Transverse colon (tissue), 4 donors: ENCODE results near the gene WNT6. TPM values are rescaled to one million over a fixed set of nuclear protein-coding genes. Genes with fewer than 3 reads are reported as not detected.

ENCODE experiments used
- DNase-seq: peaks from one replicate; pipeline ENCODE4 v3.0.0-alpha.2; 2019
- H3K27ac ChIP-seq, 4 donors: fragments of 200-600 bp; sonication (generic); 2 replicates each; pipeline ENCODE4 v1.5.1; 2016 to 2018; ENCODE audit warnings: inconsistent platforms in 4 of 4
- H3K27me3 ChIP-seq: fragments of 200-600 bp; sonication (generic); 2 replicates; pipeline ENCODE4 v1.5.1; 2017; ENCODE audit warnings: inconsistent platforms
- H3K36me3 ChIP-seq, 4 donors: fragments of 200-600 bp; sonication (generic); 2 replicates each; pipeline ENCODE4 v1.5.1; 2017 to 2019; ENCODE audit warnings: inconsistent platforms in 4 of 4
- H3K4me1 ChIP-seq, 4 donors: fragments of 200-600 bp; sonication (generic); 2 replicates each; pipeline ENCODE4 v1.5.1; 2017 to 2020; ENCODE audit warnings: inconsistent platforms in 4 of 4
- H3K4me3 ChIP-seq, 4 donors: fragments of 200-600 bp; sonication (generic); 1 replicate in 1 of 4; 2 replicates in 3 of 4; pipeline versions ENCODE4 v1.5.1 to v1.6.1; 2017 to 2019; ENCODE audit warnings: inconsistent platforms in 4 of 4
- H3K9me3 ChIP-seq, 2 donors: fragments of 200-600 bp; sonication (generic); 2 replicates each; pipeline ENCODE4 v1.5.1; 2017 to 2019; ENCODE audit warnings: inconsistent platforms in 2 of 2
- EP300 ChIP-seq: sonication (generic); formaldehyde crosslinking; IDR thresholded peaks from one replicate; pipeline ENCODE4 v1.6.1; 2017; ENCODE audit warnings: antibody characterized with exemption, low read depth
- POLR2A ChIP-seq: fragments of 450-650 bp; IDR thresholded peaks from one replicate; pipeline ENCODE4 v1.6.1; 2016; ENCODE audit warnings: antibody characterized with exemption, mild to moderate bottlenecking, moderate library complexity
- POLR2AphosphoS5 ChIP-seq, 3 donors: sonication (generic); formaldehyde crosslinking; IDR thresholded peaks; one replicate each; pipeline ENCODE4 v1.6.1; 2016; ENCODE audit warnings: antibody characterized with exemption in 3 of 3
- WGBS, 2 donors: methylation state at CpG; one replicate each; pipeline ENCODE4 v1.1.5; 2018; ENCODE audit warnings: low coverage in 1 of 2; 5-methylcytosine and 5-hydroxymethylcytosine counted together
- in situ Hi-C, 4 donors: fragments of 200-750 bp; cut with MboI; loops; one replicate each; pipeline versions ENCODE4 v1.15.0 to v1.15.1; 2017; ENCODE audit warnings: low sequenced_read_pairs in 3 of 4, low pct_ligation_motif_present in 1 of 4, low pct_unique_long_range_greater_than_20kb in 1 of 4
- intact Hi-C: fragments of 100-400 bp; cut with DNase I; formaldehyde crosslinking; loops from one replicate; pipeline ENCODE4 v1.15.1; 2023; ENCODE audit warnings: low total_unique reads
- total RNA-seq, 4 donors: library from RNA; depleted of rRNA; stranded (reverse); fragments of >200 nt; gene quantifications; one replicate each; pipeline ENCODE4 v1.1.0, GENCODE V29; 2016
- TF ChIP-seq, protein P1 (sequence below), 5 experiments: fragments of 200-600 bp in 3 of 5; fragments of 450-650 bp in 2 of 5; sonication (generic) in 3 of 5; IDR thresholded peaks; 1 replicate in 2 of 5; 2 replicates in 3 of 5; pipeline ENCODE4 v1.5.1; 2016 to 2017; ENCODE audit warnings: antibody characterized with exemption in 5 of 5, inconsistent platforms in 3 of 5, mild to moderate bottlenecking in 2 of 5, moderate library complexity in 1 of 5

The WNT6 gene
- total RNA-seq, 4 donors from 2014 or later = 0.82 to 164 (median 1.7) TPM; not detected in 1

- WGBS, 2 donors = 81% methylated on average over 7 of the region's 7 CpGs; no CpG with 5 or more reads in 1 of the 2 donors
- Histone ChIP-seq H3K9me3 (no peaks in the 10 kb centered on the region), H3K4me3 (no peak overlapping the region), H3K27me3 (no peaks in the 10 kb centered on the region), H3K4me1 (no peaks in the 10 kb centered on the region), H3K36me3 (peaks cover 0 to 3% (median 0%) of the 10 kb centered on the region in 4 donors), H3K27ac (no peak overlapping the region)
- TF ChIP-seq POLR2AphosphoS5 (IDR thresholded peaks at IDR 0.05) = no peak
- no peak for TF ChIP-seq EP300
- DNase-seq = no peak
- in situ Hi-C loops (no loop called here), intact Hi-C loops (loop anchor here (10.0 kb wide), 1 partner anchor 98 kb away; no protein-coding TSS in a partner anchor)
Observed at GRCh38 chr2:218822622-218823021, 37.0 kb upstream of the WNT6 start.

DNA sequence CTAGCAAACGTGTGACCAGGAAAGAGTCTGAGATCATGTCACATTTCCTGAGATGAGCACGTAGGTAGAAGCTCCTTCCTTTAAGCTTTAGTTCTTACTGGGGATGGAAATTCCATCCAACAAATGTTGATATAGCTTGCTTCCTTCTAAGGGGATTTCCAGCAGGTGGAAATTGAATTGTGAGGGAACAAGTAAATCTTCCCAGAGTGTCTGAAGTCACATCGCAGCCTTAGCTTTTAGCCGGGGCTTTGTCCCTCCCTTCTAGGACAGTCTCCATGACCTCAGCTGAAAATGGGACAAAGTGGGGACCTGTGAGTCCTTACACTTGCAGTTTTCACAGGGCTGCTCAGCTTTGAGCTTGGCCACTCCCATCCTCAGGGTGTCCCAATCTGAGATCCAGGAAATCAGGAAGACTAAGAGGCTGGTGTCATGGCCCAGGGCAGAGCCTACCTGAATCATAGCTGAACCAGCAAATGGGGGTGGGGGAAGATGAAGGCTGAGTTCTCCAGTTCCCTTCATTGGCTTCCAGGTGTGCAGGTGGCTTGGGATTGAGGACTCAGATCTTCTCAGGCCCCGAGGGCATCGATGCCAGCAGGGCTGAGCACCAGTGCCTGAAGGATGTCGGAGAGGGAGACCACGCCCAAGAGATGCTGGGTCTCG is 36.3 kb upstream of the WNT6 start:
- intact Hi-C loops = loop anchor here (10.0 kb wide), 1 partner anchor 99 kb away; no protein-coding TSS in a partner anchor
- Histone ChIP-seq H3K27ac (no peak overlapping the region), H3K4me3 (no peak overlapping the region), H3K9me3 (no peaks in the 10 kb centered on the region), H3K4me1 (no peaks in the 10 kb centered on the region), H3K36me3 (peaks cover 0 to 3% (median 0%) of the 10 kb centered on the region in 4 donors), H3K27me3 (peaks cover 6% of the 10 kb centered on the region)
- DNase-seq = no peak
- in situ Hi-C loops = no loop called here
- WGBS, 2 donors = 60 to 75% methylated on average over 1 to 9 of the region's 9 CpGs
- TF ChIP-seq POLR2AphosphoS5 (IDR thresholded peaks at IDR 0.05) (no peak), EP300 (no peak), POLR2A (no peak)
- TF ChIP-seq, protein P1, sequence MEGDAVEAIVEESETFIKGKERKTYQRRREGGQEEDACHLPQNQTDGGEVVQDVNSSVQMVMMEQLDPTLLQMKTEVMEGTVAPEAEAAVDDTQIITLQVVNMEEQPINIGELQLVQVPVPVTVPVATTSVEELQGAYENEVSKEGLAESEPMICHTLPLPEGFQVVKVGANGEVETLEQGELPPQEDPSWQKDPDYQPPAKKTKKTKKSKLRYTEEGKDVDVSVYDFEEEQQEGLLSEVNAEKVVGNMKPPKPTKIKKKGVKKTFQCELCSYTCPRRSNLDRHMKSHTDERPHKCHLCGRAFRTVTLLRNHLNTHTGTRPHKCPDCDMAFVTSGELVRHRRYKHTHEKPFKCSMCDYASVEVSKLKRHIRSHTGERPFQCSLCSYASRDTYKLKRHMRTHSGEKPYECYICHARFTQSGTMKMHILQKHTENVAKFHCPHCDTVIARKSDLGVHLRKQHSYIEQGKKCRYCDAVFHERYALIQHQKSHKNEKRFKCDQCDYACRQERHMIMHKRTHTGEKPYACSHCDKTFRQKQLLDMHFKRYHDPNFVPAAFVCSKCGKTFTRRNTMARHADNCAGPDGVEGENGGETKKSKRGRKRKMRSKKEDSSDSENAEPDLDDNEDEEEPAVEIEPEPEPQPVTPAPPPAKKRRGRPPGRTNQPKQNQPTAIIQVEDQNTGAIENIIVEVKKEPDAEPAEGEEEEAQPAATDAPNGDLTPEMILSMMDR (IDR thresholded peaks at IDR 0.05) = no peak

DNA sequence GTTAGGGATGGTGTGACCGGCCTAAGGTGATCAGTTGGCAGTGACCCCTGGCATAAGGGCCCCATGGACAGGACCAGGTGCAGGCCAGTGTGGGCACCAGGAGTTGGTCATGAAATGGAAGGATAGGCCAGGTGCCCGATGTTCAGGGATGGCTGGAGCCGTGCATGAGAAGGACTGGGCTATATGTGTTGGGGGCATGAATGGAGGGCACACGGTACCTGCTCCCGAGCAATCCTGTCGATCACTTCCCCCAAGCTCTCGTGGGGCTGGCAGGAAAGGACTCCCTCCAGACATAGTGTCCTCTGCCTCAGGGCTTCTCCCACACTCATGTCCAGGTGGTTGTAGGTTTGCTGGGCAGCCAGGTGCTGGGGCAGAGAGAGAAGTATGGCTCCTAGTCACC is 35.6 kb upstream of the WNT6 start:
- H3K36me3 ChIP-seq = no peaks in the 10 kb centered on the region
- in situ Hi-C loops = no loop called here
- H3K27me3 ChIP-seq = peaks cover 7% of the 10 kb centered on the region
- WGBS, 2 donors = 93% methylated on average over 7 of the region's 7 CpGs; no CpG with 5 or more reads in 1 of the 2 donors
- H3K27ac ChIP-seq = no peak overlapping the region
- no peaks in the 10 kb centered on the region for H3K4me1 ChIP-seq
- no peak overlapping the region for H3K4me3 ChIP-seq
- H3K9me3 ChIP-seq = no peaks in the 10 kb centered on the region
- DNase-seq = no peak
- TF ChIP-seq EP300 (no peak), POLR2AphosphoS5 (IDR thresholded peaks at IDR 0.05) (no peak), POLR2A (no peak)
- TF ChIP-seq, protein P1 (IDR thresholded peaks at IDR 0.05) = no peak
- intact Hi-C loops = loop anchor here (10.0 kb wide), 1 partner anchor 99 kb away; no protein-coding TSS in a partner anchor

DNA sequence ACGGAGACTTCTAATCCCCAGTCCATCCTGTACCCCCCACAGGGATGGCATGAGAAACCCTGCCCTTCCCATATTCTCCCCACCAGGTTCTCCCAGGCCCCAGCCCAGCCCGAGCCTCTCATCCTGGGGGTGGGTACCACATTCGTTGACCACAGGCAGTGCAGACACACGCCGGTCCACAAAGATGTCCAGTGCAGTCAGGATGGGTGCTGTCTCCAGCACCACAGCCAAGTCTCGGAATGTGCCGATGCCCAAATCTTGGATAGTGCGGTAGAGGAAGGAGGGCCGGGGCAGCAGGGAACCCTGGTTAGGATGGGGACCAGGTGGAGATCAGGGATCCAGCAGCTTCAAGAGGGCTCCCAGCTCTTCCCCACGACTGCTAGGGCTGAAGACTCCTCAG is 32.8 kb upstream of the WNT6 start:
- H3K9me3 ChIP-seq = no peaks in the 10 kb centered on the region
- no peak for DNase-seq
- H3K27me3 ChIP-seq = peaks cover 7% of the 10 kb centered on the region
- H3K4me1 ChIP-seq = no peaks in the 10 kb centered on the region
- intact Hi-C loops (loop anchor here (10.0 kb wide), 1 partner anchor 102 kb away; no protein-coding TSS in a partner anchor), in situ Hi-C loops (loop anchor here in 2 of 4 donors (25.0 kb wide), 2 partner anchors 89 to 114 kb away; partner anchors contain the start of gene TTLL4 (in 1 of the 2))
- no peak overlapping the region for H3K4me3 ChIP-seq
- TF ChIP-seq EP300 = no peak
- no peak for TF ChIP-seq POLR2AphosphoS5 (IDR thresholded peaks at IDR 0.05)
- TF ChIP-seq, protein P1 (IDR thresholded peaks at IDR 0.05) = no peak
- WGBS, 2 donors = 78 to 83% methylated on average over 1 to 10 of the region's 10 CpGs
- no peak overlapping the region for H3K27ac ChIP-seq
- H3K36me3 ChIP-seq = no peaks in the 10 kb centered on the region
